Left ventricle myocardium superior (tissue), 1 donor: ENCODE data around the gene CMTR2. TPM values are rescaled to one million over a fixed set of nuclear protein-coding genes. Genes with fewer than 3 reads are reported as not detected.

Source experiments
- ATAC-seq: fragments of 200-7000 bp; cut with Tn5 transposase; one replicate; pipeline ENCODE4 v1.9.1; 2020; ENCODE audit warnings: mild to moderate bottlenecking, moderate library complexity
- DNase-seq: peaks from one replicate; pipeline ENCODE4 v3.0.0-alpha.2; 2020
- intact Hi-C: fragments of 100-400 bp; cut with micrococcal nuclease; formaldehyde crosslinking; loops from one replicate; pipeline ENCODE4 v1.11.0; 2022
- total RNA-seq: library from RNA; stranded (reverse); fragmentation: NEBNext Ultra II Directional; extraction: Animal tissue kit (Norgen Biotek cat#: 25700); gene quantifications from one replicate; pipeline ENCODE4 v1.2.1, GENCODE V29; 2021
- donor health status: DM: no; HTN: yes; CAD: no; lungs with severe emphysema.

CMTR2 gene
- total RNA-seq, 1 donor from 2014 or later: 8.5 TPM

DNA sequence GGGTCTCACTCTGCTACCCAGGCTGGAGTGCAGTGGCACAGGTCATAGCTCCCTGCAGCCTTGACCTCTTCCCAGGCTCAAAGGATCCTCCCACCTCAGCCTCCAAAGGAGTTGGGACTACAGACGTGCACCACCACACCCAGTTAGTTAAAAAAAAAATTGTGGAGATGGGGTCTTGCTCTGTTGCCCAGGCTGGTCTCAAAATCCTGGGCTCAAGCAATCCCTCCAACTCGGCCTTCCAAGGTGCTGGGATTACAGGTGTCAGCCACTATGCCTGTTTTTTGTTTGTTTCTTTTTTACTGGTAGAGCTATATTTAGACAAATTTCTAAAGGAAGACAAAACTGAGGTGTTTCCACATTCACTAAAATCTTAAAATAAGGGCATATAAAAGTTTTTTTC is 1.7 kb downstream of the CMTR2 start:
- intact Hi-C loops: no loop called here
- DNase-seq (no peak), ATAC-seq (no peak)

DNA sequence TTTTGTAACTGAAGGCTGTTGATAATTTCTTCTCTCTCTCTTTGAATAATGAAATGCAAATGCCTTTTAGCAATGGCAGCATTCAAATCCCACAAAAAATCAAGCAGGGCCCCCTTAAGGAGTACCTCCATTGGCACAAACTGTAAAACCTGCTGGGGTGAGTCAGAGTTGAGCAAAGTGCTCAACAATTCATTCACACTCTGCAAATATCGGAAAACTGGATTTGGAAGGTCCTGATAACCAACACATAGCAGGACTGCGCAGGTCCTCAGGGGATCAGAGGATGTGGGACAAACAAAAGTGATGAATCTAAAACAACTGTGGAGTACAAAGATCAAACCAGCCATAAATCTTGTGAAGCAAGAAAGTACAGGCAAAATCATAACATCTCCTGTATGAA is 5.6 kb downstream of the CMTR2 start:
- DNase-seq: no peak
- no peak for ATAC-seq
- intact Hi-C loops: no loop called here

DNA sequence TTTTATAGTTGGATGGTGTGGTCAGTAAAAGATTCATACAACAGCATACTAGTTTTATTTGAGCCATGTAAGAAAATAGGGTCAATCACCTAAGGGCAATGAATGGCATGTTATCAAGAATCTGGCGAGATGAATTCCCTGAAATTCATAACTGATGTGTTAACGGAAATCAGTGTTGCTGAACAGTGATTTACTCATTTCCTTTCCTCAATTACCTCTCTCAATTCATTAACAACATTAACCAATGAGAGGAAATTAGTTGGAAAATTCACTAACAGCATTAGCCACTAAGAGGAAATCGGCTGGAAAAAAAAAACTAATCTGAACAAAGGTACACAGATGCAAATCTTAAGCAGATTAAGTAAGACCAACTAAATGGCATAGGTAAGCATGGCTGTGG is 6.3 kb downstream of the CMTR2 start:
- DNase-seq (no peak), ATAC-seq (no peak)
- intact Hi-C loops: no loop called here

DNA sequence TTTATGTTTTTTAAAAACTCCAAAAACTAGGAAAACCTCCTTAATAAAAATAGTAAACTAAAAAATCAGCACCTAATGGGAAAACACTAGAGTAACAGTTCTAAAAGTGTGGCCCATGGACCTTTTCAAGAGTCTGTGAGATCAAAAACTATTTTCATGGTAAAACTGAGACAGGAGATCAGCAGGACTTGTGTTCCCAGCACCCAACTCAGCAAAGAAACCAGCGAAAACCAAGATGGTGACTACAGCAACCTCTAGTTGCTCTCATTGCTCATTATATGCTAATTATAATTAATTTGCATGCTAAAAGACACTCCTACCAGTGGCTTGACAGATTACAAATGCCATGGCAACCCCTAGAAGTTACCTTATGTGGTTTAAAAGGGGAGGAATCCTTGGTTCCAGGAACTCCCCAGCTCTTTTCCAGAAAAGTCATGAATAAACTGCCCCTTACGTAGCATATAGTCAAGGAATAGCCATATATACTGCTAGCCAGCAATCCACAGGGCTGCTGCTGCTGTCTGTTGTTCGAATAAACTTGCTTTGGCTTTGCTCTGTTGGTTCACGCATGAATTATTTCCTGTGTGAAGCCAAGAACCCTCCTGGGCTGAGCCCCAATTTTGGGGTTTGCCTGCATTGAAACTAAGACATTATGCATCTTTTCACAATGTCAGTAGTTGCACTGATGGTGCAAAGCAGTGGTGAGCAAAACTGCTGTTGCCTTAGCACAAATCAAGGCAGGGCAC is 12.4 kb downstream of the CMTR2 start:
- ATAC-seq: no peak
- intact Hi-C loops: no loop called here
- DNase-seq: no peak

DNA sequence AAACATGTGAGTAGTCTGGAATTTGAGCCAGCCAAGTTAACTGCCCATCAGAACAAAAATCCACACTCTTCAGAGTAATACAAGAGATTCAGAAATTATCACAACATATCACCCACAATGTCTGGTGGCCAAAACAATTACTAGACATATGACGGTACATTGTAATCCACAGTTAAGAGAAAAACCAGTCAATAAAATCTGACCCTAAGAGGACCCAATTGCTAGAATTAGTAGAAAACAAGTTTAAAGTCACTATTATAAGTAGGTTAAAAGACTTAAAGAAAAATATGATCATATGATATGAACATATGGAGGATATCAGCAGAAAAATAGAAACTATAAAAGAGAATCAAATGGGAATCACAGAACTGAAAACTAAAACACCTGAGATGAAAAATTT is 15.8 kb downstream of the CMTR2 start:
- DNase-seq (no peak), ATAC-seq (no peak)
- intact Hi-C loops: no loop called here

DNA sequence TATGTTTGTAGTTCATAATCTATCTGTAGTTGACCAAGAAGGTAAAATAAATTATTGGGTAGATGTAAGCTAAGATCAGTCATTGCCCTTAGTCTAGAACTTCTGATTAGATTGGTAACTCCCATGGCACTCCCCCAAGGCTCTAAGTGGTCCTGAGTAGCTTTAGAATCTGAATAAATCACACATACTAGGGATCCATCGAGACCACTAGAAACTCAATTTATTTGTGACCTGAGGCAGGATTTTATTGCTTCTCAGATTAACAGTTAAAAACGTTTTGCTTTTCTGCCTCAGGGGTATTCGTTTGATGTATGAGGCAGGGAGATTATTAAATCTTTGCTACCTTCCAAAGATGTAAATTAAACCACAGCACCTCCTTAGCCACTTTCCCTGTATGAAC is 24.9 kb downstream of the CMTR2 start:
- no peak for DNase-seq
- intact Hi-C loops: no loop called here
- ATAC-seq: no peak

DNA sequence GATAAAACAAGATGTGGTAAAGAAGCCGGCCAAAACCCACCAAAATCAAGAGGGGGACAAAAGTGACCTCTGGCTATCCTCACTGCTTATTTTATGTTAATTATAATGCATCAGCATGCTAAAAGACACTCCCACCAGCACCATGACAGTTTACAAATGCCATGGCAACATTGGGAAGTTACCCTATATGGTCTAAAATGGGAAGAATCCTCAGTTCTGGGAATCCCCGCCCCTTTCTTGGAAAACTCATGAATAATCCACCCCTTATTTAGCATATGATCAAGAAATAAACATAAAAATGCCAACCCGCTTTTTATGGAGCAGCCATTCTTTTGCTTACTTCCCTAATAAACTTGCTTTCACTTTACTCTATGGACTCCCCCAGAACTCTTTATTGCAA is 25.6 kb downstream of the CMTR2 start:
- DNase-seq (no peak), ATAC-seq (no peak)
- intact Hi-C loops: no loop called here

DNA sequence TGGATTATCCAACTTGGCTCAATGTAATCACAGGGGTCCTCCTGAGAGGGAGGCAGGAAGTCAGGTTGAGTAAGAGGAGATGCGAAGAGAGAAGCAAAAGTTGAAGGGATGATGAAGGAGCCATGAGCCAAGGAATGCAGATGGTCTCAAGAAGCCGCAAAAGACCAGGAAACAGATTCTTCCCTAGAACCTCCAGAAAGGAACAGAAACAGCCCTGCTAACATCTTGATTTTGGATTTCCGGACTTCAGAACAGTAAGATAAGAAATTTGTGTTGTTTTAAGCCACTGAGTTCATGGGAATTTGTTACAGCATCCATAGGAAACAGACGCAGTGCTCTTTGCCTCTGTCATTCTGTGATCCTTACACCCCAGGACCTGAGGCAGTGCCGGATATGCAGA is 26.8 kb downstream of the CMTR2 start:
- ATAC-seq (no peak), DNase-seq (no peak)
- intact Hi-C loops: no loop called here

DNA sequence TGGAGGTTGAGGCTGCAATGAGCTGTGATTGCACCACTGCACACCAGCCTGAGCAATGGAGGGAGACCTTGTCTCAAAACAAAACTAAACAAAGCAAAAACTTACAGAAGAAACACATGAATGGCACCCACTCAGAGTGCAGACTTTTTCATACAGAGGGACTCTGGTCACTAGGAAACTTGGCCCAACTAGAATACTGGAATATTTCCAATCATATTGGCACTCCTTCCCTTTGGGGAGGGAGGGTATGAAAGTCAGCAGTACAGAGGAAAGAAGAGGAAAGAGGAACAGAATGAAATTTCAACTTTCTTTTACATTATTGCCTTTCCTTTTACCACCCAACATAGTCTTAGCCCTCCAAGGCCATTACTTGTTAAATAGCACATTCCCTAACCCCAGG is 28.2 kb downstream of the CMTR2 start:
- DNase-seq: no peak
- no peak for ATAC-seq
- intact Hi-C loops: no loop called here

DNA sequence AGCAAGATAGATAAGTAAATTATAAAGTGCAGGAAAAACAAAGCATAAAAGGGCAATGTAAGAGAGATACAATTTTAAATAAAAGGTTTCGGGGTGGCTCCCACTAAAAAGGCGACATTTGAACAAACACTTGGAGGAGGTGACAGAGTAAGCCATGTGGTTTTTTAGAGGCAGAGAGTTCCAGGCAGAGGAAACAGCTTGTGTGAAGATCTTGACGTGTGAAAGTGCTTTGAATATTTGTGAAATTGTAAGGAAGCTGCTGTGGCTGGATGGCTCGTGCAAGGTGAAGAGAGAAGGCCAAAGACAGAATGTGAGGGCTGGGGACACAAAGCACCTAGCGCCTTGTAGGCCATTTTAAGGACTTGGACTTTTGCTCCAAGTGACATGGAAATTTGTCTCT is 30.1 kb downstream of the CMTR2 start:
- intact Hi-C loops: no loop called here
- ATAC-seq: no peak
- no peak for DNase-seq

DNA sequence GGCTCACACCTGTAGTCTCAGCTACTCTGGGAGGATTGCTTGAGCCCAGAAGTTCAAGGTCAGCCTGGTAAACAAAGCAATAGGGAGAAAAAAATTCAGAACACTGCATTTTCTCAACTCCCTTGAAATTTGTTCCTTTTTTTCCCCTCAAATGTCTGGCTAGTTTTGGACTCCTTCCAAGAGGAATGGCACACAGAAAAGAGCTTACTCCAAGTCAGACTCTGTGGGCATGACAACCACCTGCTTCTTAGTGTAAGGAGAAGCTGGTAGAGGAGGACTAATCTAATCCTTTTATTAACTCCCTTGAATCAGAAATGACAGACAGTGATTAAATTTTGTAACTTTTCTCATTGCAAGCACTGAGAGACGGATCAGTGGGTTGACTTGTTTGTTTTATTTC is 30.8 kb downstream of the CMTR2 start:
- no peak for DNase-seq
- intact Hi-C loops: no loop called here
- no peak for ATAC-seq

DNA sequence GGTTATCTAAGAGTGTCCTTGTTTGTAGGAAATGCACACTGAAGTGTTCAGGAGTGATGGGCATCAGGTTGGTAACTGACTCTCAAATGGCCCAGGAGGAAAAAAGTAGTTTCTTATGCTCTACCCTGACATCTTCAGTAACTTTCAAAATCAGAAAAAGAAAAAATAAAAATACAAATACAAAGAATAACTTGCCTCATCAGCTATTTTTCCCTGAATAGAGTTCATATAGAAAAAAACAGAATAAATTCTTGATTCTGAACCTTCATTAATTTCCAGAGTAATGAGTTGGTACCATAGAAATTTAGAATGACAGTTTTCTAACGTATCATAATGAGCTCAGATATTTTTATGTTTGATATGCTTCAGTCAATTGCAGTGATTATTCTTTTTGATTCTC is 31.4 kb downstream of the CMTR2 start:
- ATAC-seq (no peak), DNase-seq (no peak)
- intact Hi-C loops: no loop called here

DNA sequence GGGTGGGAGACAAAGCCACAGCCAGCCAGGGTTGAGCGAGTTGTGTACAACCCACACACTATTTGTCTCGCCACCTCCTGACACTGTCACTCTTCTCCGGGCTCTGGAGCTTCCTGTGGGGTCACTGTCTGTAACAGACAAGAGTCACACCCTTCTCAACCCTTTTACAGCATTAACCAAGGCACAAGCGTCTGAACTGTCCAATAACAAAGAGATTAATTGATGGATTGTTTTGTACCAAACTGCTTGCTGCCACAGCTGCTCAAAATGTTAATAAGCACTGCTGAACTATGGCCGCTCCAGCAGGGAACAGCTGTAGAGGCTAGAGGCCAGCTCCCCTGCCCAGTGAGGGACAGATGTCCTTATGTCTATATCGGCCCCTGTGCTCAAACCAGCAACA is 33.5 kb downstream of the CMTR2 start:
- peak; percentile 51 for ATAC-seq
- intact Hi-C loops: no loop called here
- no peak for DNase-seq

DNA sequence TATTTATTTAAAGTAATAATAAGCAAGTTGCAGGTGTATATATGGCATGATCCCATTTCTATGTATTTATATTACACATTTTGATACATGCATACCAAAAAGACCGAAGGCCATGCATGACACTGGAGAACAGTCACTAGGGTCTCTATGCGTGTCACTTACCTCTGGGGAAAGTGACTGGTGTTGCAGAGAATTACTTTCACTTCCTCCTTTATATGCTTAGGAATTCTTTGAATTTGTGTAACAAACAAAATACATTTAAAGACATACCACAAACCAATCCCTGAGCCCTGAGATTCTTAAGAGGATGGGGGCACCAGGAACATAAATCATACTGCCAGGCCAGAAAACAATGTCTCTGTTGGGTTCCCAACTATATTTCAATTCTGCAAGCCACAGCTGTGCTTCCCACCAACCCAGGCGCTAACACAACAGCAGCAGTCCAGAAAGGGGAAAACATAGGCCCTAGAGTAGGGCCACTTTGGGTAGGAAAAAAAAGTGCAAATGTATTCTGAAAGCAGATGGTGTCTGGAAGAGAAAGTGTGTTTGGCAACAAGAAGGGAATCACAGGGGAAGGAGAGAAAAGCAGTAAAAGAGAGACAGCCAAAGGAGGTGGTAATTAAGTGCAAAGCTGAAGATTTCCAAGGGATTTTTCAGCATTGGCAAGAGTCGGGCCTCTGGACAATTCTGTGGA is 34.2 kb downstream of the CMTR2 start:
- DNase-seq (no peak), ATAC-seq (peak; percentile 53)
- intact Hi-C loops: no loop called here

DNA sequence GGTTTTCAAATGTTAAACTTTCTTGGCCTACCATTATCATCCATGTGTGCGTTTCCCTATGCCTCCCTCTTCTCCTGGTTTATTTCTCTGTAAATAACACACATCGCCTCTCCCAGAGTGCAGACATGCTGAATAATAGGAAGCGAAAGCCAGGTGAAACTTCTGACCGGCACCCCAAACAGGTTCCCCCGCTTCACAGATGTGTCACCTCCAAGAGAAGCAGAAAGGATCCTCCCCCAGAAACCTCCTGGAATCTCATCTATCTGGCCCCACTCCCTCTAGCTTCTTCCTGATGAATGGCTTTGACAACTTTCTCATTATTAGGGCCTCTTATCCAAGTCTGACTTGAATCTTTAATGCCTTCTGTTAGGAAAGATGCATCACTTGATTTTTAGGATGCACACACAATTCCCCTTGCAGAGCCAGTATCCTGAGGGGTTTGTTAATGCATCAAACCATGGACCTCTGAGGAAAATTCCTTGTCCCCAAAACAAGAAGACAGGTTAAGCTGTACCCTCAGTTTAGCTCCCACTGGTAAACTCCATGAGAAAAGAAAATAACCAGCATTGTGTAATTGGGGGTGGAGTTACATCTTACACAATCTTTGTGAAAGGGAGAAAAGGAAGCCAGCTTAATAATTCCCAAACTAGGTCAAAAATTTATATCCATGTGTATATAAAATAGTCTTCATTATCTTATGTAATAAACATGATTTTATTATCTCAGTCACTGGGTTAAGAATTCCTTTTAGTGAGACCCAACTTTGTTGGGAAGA is 38.6 kb downstream of the CMTR2 start:
- intact Hi-C loops: no loop called here

DNA sequence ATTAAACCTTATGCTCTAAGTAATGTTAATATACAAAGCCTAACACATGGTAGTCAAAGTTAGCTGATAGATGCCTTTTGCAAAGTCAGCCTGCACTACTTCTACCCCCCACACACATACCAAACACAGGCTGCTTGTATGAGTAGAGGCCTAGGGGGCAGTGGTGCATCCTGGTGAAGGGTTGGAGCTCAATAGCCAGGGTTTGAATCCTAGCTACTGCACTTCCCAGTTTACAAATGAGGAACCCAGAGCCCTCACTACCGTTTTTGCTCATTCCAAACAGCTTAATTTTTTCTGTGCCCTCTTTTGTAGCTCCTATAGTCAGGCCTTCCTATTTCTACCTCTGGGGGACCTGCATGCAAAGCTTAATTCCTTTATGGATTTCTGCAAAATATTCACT is 39.8 kb downstream of the CMTR2 start:
- no peak for ATAC-seq
- DNase-seq: no peak
- intact Hi-C loops: no loop called here

More for the DNA sequence above, 38.6 kb downstream of the CMTR2 start:
- ATAC-seq: no peak
- no peak for DNase-seq

DNA sequence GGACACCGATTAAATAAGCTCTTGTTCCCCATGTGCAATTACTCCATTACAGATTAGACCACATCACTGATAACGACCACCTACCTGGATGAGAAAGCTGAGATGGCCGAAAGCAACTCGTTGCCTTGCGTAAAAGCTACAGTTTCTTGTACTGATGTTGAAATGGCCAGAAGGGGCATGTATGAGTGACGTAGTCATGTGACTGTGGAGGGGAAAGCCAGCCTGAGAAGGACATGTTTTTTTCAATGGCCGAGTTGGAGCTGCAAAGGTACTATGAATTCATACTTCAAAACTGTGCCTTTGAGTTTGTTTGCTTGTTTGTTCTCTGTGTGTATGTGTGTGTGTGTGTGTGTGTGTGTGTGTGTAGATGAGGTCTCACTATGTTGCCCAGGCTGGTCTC is 41.7 kb downstream of the CMTR2 start:
- DNase-seq (no peak), ATAC-seq (no peak)
- intact Hi-C loops: no loop called here

DNA sequence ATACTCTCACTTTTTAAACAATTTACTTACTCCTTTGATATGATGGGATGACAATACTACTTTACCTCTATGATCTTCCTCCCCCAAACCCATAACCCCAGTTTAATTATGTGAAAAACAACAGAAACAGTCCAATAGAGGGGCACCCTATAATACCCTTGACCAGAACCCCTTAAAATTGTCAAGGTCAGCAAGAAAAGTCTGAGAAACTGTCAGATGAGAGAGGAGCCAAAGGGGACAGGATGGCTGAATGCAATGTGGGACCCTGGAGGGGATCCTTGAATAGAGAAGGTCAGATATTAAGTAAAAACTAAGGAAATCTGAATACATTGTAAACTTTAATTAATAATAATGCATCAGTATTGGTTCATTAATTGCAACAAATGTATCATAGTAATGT is 42.9 kb downstream of the CMTR2 start:
- ATAC-seq (no peak), DNase-seq (no peak)

DNA sequence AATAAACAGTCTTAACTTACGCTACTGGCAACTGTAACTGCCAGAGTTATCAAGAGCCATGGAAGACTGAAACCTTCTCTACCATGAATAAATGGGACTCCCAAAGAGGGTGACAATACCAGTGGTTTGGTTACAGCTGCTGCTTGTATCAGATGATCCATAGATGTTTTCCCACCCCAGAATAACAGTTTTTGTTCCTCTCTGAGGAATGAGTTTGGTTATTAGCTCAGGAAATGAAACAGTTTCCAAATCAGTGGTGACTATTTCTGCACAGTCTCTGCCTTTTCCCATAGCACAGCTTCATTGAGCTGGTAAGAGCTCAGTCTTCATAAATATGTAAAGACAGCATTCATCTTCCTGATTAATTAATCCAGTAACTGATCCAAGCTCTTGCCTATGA is 44.7 kb downstream of the CMTR2 start:
- intact Hi-C loops: no loop called here
- ATAC-seq (no peak), DNase-seq (no peak)

More for the DNA sequence above, 42.9 kb downstream of the CMTR2 start:
- intact Hi-C loops: no loop called here

DNA sequence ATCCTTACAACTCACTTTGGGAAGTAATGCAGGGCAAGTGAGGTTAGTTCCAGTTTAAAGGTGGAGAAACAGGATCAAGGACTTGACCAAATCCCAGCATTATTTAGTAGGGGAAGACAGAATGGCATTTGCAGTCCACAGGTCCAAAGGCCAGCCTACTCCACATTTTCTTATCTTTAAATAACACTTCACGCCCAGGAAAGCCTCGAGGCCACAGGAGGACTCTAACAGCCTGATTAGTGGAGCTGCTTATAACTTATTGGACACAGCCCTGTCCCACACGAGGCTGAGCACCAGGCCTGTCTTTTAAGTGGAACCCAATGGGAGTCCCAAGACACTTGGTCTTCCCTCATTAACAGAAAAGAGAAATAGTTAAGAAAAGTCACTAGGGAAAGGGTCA is 46.6 kb downstream of the CMTR2 start:
- intact Hi-C loops: no loop called here
- ATAC-seq: no peak
- DNase-seq: no peak
